Peyer's patch (tissue), 4 donors: ENCODE data around the gene KCNT1. TPM values are rescaled to one million over a fixed set of nuclear protein-coding genes. Genes with fewer than 3 reads are reported as not detected.
A peak's percentile ranks its signal among the peaks of the same experiment; 100 is the strongest.

ENCODE experiments used
- DNase-seq, 3 donors: peaks; one replicate each; pipeline ENCODE4 v3.0.0-alpha.2; 2017 to 2019
- H3K27ac ChIP-seq, 4 donors: fragments of 200-600 bp; sonication (generic); one replicate each; pipeline ENCODE4 v1.5.1; 2016 to 2019
- H3K27me3 ChIP-seq, 2 donors: fragments of 200-600 bp; sonication (generic); one replicate each; pipeline ENCODE4 v1.5.1; 2019
- H3K36me3 ChIP-seq, 3 donors: fragments of 200-600 bp; sonication (generic); one replicate each; pipeline ENCODE4 v1.5.1; 2016 to 2019
- H3K4me1 ChIP-seq, 4 donors: fragments of 200-600 bp; sonication (generic); one replicate each; pipeline ENCODE4 v1.5.1; 2016 to 2019
- H3K4me3 ChIP-seq, 4 donors: fragments of 200-600 bp; sonication (generic); 1 replicate in 3 of 4; 2 replicates in 1 of 4; pipeline ENCODE4 v1.5.1; 2016 to 2019; ENCODE audit warnings: mild to moderate bottlenecking in 1 of 4
- H3K9me3 ChIP-seq, 4 donors: fragments of 200-600 bp; sonication (generic); one replicate each; pipeline ENCODE4 v1.5.1; 2016 to 2019; ENCODE audit warnings: mild to moderate bottlenecking in 1 of 4
- POLR2A ChIP-seq, 2 donors: fragments of 450-650 bp; IDR thresholded peaks; one replicate each; pipeline ENCODE4 v1.5.1; 2017; ENCODE audit warnings: antibody characterized with exemption in 2 of 2, mild to moderate bottlenecking in 2 of 2, moderate library complexity in 2 of 2
- total RNA-seq, 4 donors: library from RNA; depleted of rRNA; stranded (reverse); fragments of >200 nt; gene quantifications; one replicate each; pipeline ENCODE4 v1.1.0, GENCODE V29; 2016
- TF ChIP-seq, protein P1 (sequence below), 6 experiments: fragments of 450-650 bp in 4 of 6; fragments of 200-600 bp in 2 of 6; sonication (generic) in 1 of 6; IDR thresholded peaks; one replicate each; pipeline ENCODE4 v1.5.1; 2017 to 2019; ENCODE audit warnings: antibody characterized with exemption in 6 of 6, mild to moderate bottlenecking in 3 of 6, moderate library complexity in 1 of 6

KCNT1 gene
- total RNA-seq, 4 donors from 2014 or later, result 0.27 TPM; not detected in 3

DNA sequence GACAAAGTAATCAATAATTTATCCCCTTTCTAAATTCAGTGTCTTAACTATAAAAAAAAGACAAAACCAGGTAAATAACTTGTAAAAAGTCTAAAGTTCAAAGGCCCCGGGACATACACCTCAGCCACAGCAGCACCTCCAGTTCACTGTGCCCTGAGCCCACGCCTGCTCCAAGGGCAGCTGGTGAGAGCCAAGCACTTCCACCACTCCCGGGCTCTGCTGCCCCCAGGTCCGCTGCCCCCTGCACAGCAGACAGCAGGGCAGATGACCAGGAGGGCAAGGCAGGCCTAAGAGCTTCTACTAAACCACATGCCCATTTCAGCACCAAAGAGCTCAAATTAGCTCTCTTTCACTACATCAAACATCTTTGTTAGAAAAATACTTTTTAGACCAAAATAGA lies 113.4 kb downstream of the KCNT1 start:
- H3K27me3 ChIP-seq, result no peaks in the 10 kb centered on the region
- no peak for DNase-seq
- TF ChIP-seq, protein P1, sequence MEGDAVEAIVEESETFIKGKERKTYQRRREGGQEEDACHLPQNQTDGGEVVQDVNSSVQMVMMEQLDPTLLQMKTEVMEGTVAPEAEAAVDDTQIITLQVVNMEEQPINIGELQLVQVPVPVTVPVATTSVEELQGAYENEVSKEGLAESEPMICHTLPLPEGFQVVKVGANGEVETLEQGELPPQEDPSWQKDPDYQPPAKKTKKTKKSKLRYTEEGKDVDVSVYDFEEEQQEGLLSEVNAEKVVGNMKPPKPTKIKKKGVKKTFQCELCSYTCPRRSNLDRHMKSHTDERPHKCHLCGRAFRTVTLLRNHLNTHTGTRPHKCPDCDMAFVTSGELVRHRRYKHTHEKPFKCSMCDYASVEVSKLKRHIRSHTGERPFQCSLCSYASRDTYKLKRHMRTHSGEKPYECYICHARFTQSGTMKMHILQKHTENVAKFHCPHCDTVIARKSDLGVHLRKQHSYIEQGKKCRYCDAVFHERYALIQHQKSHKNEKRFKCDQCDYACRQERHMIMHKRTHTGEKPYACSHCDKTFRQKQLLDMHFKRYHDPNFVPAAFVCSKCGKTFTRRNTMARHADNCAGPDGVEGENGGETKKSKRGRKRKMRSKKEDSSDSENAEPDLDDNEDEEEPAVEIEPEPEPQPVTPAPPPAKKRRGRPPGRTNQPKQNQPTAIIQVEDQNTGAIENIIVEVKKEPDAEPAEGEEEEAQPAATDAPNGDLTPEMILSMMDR (IDR thresholded peaks at IDR 0.05), result no peak
- no peak for TF ChIP-seq POLR2A (IDR thresholded peaks at IDR 0.05)
- peaks cover 0 to 89% (median 0%) of the 10 kb centered on the region in 3 donors for H3K36me3 ChIP-seq
- no peak overlapping the region for H3K4me3 ChIP-seq
- no peak overlapping the region for H3K27ac ChIP-seq
- no peaks in the 10 kb centered on the region for H3K4me1 ChIP-seq
- H3K9me3 ChIP-seq, result no peaks in the 10 kb centered on the region

DNA sequence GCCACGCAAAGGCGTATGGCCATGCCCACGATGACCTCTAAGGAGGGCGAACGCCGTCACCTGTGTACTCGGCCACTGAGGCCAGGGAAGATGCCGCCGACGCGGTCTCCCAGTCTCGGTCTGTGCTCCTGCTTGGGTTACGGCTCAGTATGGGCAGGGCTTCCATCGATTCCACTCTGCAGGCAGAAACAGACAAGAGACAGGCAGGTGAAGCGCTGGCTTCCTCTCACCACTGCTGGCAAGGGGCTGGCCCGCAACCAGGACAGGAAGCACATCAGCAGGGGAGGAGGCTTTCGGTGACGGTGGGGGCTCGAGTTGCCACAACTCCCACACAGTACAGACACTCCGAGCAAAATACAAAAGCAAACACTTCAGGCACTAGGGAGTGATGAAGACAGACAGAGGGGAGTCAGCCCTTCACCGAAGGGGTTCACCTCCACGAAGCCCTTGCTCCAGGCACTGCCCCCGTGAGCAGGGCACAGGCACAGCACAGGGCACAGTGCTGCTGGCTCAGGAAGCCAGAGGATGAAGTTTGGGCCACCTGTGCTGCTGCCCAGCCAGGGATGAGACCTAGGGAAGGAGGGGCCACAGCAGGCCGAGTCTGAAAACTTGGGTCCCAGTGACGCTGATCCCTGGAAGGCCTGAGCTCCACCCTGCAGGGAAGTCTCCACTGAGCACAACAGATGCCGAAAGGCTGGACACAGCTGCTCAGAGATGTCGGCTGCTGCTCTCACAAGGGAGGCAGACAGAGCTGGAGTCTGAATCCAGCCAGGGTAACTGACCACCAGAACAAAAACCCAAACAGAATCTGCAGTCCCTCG lies 114.1 kb downstream of the KCNT1 start:
- Histone ChIP-seq H3K27ac (no peak overlapping the region), H3K4me3 (no peak overlapping the region), H3K36me3 (peaks cover 0 to 89% (median 0%) of the 10 kb centered on the region in 3 donors), H3K9me3 (no peaks in the 10 kb centered on the region), H3K4me1 (no peaks in the 10 kb centered on the region), H3K27me3 (no peaks in the 10 kb centered on the region)
- no peak for DNase-seq
- no peak for TF ChIP-seq POLR2A (IDR thresholded peaks at IDR 0.05)
- TF ChIP-seq, protein P1 (IDR thresholded peaks at IDR 0.05), result no peak

DNA sequence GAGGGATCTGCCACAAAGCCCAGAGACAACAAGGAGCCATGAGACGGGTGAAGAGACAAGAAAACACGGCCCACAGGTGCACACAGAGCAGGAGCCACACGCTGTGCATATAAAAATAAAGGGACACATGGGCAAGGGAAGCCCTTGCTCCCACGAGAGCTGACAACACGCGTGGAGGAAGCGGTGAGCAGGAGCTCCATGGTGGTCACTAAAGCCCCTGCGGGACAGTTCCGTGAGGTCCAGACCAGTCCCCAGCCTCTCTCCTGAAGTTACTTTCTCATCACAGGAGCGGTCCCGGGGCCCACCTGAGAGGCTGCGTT lies 114.6 kb downstream of the KCNT1 start:
- no peak overlapping the region for H3K27ac ChIP-seq
- DNase-seq, result peak in 1 of 3 donors; percentile 34
- H3K27me3 ChIP-seq, result no peaks in the 10 kb centered on the region
- no peaks in the 10 kb centered on the region for H3K9me3 ChIP-seq
- H3K4me3 ChIP-seq, result no peak overlapping the region
- peaks cover 0 to 89% (median 0%) of the 10 kb centered on the region in 3 donors for H3K36me3 ChIP-seq
- TF ChIP-seq, protein P1 (IDR thresholded peaks at IDR 0.05), result no peak
- no peak for TF ChIP-seq POLR2A (IDR thresholded peaks at IDR 0.05)
- H3K4me1 ChIP-seq, result no peaks in the 10 kb centered on the region

DNA sequence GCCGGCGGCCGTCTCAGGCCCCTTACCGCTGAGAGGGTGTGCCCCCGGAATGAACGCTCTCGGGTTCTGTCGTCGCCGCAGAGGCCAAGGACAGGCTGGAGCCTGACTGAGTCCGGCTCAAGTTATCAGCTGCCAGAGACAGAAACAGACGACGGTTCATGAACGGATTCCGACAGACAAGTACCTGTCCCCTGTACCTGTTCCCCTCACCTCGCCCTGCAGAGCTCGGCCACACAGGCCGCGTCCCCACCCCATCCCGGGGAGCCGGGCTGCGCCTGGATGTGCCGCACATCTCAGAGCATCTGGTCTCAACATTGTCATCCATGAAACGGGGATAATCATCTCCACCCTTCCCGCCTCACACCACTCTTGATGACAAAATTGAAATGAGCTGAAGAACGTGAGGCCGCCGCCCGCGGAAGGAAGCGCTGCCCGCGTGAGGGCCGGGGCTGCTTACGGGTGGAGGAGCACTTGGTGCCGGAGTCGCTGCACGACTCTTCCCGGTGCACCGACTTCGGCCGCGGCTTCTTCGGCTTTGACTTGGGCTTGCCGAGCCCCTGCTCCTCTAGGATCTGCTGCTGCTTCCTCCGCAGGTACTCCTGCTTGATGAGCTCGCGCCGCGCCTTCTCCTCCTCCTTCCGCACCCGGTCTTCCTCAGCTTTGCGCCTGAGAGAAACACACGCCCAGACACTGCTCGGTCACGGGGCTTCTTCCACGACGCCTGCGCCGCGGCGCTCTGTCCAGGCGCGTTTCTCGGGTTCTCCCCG lies 116.1 kb downstream of the KCNT1 start:
- TF ChIP-seq, protein P1 (IDR thresholded peaks at IDR 0.05), result no peak
- no peak for TF ChIP-seq POLR2A (IDR thresholded peaks at IDR 0.05)
- Histone ChIP-seq H3K27ac (no peak overlapping the region), H3K36me3 (peaks cover 0 to 95% (median 0%) of the 10 kb centered on the region in 3 donors), H3K4me3 (no peak overlapping the region), H3K4me1 (no peaks in the 10 kb centered on the region), H3K27me3 (no peaks in the 10 kb centered on the region), H3K9me3 (no peaks in the 10 kb centered on the region)
- no peak for DNase-seq

DNA sequence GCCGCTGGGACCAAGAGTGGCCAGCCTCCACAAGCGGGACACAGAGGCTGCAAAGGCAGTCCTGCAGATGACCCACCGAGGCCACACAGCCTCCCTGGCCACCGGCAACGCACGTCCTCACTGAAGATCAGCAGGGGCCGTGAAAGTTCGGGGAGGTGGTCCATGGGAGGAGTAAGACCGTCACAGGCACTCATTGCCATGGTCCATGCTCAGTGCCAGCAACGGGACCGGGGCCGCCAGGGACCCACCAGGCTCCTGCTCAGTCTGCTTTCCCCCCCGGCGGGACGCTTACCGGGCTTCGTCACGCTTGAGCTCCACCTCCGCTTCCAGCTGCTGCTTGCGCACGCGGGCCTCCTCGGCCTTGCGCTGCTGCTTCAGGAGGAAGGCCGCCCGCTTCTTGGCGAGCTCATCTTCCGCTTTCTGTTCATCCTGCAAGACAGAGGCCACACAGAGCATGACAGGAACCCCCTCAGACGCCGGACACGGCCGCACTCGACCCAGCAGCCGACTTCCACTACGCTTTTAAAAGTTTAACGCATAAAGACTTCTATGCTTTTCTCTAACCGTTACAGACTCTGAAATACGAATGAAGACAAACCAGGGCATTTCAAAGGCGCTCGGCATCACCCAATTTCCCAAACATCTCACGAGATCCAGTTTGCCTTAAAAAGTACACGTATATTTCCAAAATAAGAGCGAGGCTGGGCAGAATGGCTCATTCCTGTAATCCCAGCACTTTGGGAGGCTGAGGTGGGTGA lies 116.9 kb downstream of the KCNT1 start:
- no peak for TF ChIP-seq POLR2A (IDR thresholded peaks at IDR 0.05)
- TF ChIP-seq, protein P1 (IDR thresholded peaks at IDR 0.05), result no peak
- DNase-seq, result no peak
- peaks cover 0 to 95% (median 0%) of the 10 kb centered on the region in 3 donors for H3K36me3 ChIP-seq
- no peaks in the 10 kb centered on the region for H3K9me3 ChIP-seq
- H3K4me1 ChIP-seq, result no peaks in the 10 kb centered on the region
- no peak overlapping the region for H3K27ac ChIP-seq
- H3K4me3 ChIP-seq, result no peak overlapping the region
- H3K27me3 ChIP-seq, result no peaks in the 10 kb centered on the region
